Erythroblast (primary cell): ENCODE measurements around the gene SLC25A47.

Source experiments
- GATA1 ChIP-seq: IDR thresholded peaks from 2 replicates; pipeline ENCODE4 v1.6.1; 2011; ENCODE audit warnings: low read depth, mild to moderate bottlenecking, control low read depth, low read length, moderate library complexity
- POLR2A ChIP-seq: IDR thresholded peaks from 2 replicates; pipeline ENCODE4 v1.6.1; 2011; ENCODE audit warnings: mild to moderate bottlenecking, low read length

DNA sequence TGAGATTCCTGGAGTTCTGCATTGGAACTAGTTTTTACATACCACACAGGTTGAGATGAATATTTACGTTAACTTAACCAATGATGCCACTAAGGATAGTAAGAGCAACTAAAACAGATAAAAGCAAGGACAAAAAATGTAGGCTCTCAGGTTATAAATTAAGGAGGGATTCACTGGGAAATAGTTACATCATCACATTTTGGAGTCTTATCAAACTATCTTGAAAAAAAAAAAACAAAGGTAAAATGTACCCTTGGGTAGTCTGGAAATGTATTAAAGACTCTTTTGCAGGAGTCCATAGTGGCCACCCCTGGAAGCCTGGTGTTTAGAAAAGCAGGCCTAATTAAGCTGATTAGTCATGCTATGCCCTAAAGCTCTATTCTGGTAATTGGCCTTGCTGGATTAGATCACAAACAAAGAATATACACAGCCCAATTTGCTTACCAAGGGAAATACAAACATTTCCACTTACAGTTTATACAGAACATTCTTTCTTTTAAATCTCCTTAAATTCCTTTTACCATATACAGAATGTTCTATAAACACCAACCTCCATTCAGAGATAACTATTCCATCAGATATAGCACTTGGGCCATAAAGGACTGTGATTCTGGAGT is 39.3 kb downstream of the SLC25A47 start:
- TF ChIP-seq POLR2A (no peak), GATA1 (no peak)
